ENCODE results near the gene IL17RE.

IL17RE gene

GRCh38 chr3:9909221-9910013 lies 6.8 kb downstream of the IL17RE start:
- DNase-seq, result no peak

GRCh38 chr3:9911863-9912262 lies 9.2 kb downstream of the IL17RE start:
- no peak for DNase-seq

- no peak for DNase-seq
Measured at GRCh38 chr3:9912294-9912935, 9.8 kb downstream of the IL17RE start.

- DNase-seq, result peak in 1 of 2 experiments; percentile 14
Measured at GRCh38 chr3:9913601-9914000, 11.0 kb downstream of the IL17RE start.

GRCh38 chr3:9914011-9914410 lies 11.4 kb downstream of the IL17RE start:
- no peak for DNase-seq

- DNase-seq, result no peak
Measured at GRCh38 chr3:9914559-9915253, 12.1 kb downstream of the IL17RE start.

GRCh38 chr3:9915254-9916141 lies 12.8 kb downstream of the IL17RE start:
- DNase-seq, result peak in 1 of 2 experiments; percentile 70

- peak in 1 of 2 experiments; percentile 27 for DNase-seq
Measured at GRCh38 chr3:9916346-9916733, 13.7 kb downstream of the IL17RE start.

GRCh38 chr3:9916734-9917680 lies 14.4 kb downstream of the IL17RE start, which contains the start of gene IL17RC:
Gene IL17RC, plus strand, starts transcription at chr3:9917098. Its CDS starts 218 bp downstream, at chr3:9917316.
- DNase-seq, result peak; percentile 73 to 88

- no peak for DNase-seq
Measured at GRCh38 chr3:9917820-9918219, 15.2 kb downstream of the IL17RE start.

GRCh38 chr3:9918261-9919038 lies 15.8 kb downstream of the IL17RE start:
- no peak for DNase-seq

GRCh38 chr3:9928158-9928557 lies 25.5 kb downstream of the IL17RE start:
- DNase-seq, result no peak

- no peak for DNase-seq
Measured at GRCh38 chr3:9930804-9931418, 28.3 kb downstream of the IL17RE start.

- no peak for DNase-seq
Measured at GRCh38 chr3:9932535-9932842, 29.8 kb downstream of the IL17RE start.

- peak in 1 of 2 experiments; percentile 83 for DNase-seq
Measured at GRCh38 chr3:9932843-9933560, 30.4 kb downstream of the IL17RE start.

GRCh38 chr3:9933561-9934234 lies 31.1 kb downstream of the IL17RE start, which contains the start of gene CRELD1:
Gene CRELD1, plus strand, starts transcription at chr3:9933834. Its CDS starts 605 bp downstream, at chr3:9934439.
- DNase-seq, result peak; percentile 89 to 97

- peak in 1 of 2 experiments; percentile 56 for DNase-seq
Measured at GRCh38 chr3:9934235-9934621, 31.6 kb downstream of the IL17RE start.

- DNase-seq, result no peak
Measured at GRCh38 chr3:9934993-9935392, 32.3 kb downstream of the IL17RE start.

- no peak for DNase-seq
Measured at GRCh38 chr3:9935966-9936510, 33.4 kb downstream of the IL17RE start.
